GM21825 (cell line): Measurements from ENCODE around the gene ANKRD62.
"Not testable (repeated sequence)": the region's sequence is repeated elsewhere in the genome, so short reads cannot be mapped to it uniquely, and the experiment has no call there.

Experiments
- ATAC-seq: cut with Tn5 transposase; IDR thresholded peaks from one replicate; pipeline ENCODE4 v1.9.1; 2021; ENCODE audit warnings: mild to moderate bottlenecking, moderate library complexity; ENCODE audit not compliant: unreplicated experiment

ANKRD62 gene

DNA sequence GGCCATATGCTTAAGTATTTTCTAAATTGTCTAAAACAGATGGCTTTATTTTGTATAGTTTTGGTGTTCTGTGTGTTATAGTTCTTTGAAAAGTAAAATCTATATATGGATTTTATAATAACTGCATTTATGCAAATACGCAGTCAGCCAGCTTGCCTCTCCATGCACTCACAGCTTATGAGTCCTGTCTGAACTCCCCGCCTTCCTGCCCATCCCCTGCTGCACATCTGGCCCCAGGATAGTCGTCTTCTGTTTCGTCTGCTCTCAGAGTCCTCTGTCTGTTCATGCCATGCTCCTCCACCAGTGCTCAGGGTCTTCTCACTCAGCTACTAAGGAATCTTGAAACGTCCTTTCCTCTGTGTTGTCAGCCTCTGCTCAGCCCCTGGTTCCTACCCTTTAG lies 28.2 kb upstream of the ANKRD62 start:
- ATAC-seq: no peak

DNA sequence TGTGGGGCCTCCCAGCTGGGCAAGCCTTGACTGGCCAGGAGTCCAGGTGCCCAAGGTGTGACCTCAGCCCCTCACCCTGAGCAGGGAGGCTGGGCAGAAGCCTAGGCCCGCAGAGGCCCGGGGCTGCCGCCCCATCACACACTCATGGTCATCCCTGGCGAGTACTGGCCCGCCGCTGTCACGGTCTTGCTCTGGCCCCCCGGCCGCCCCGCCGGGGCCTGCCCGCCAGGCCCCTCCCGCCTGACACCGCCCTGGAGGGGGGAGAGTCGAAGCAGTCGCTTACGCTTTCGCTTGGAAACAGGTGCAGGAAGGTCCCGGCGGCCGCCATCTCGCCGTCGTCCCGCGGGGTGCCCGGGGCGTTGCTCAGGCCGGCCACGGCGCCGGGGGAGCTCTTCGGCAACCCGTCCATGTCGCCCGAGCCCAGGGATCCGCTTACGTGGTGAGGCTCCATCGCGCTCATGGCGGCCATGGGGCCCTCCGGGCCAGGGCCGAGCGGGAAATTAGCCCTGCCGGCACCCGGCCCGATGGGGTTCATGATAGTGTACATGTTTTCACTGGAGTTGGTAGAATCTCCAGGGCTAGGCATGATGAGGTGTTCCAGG lies 26.6 kb upstream of the ANKRD62 start:
- no peak for ATAC-seq

DNA sequence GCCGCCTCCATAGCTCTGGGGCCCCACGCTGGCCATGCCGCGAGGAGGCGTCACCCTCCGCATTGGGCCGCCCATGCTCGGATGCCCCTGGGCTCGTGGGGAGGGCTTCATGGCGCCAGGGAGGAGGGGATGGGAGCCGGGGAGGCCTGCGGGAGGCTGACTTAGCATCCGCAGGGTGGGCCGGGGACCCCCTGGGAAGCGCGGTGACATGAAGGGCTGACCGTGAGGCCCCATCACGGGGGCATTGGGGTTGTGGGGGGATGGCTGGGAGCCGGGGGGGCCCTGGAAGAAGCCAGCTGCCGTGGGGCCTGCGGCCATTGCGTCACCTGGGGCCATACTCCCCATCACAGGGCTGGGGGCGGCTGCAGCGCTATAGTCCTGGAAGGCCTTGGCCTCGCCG lies 26.0 kb upstream of the ANKRD62 start:
- no peak for ATAC-seq

DNA sequence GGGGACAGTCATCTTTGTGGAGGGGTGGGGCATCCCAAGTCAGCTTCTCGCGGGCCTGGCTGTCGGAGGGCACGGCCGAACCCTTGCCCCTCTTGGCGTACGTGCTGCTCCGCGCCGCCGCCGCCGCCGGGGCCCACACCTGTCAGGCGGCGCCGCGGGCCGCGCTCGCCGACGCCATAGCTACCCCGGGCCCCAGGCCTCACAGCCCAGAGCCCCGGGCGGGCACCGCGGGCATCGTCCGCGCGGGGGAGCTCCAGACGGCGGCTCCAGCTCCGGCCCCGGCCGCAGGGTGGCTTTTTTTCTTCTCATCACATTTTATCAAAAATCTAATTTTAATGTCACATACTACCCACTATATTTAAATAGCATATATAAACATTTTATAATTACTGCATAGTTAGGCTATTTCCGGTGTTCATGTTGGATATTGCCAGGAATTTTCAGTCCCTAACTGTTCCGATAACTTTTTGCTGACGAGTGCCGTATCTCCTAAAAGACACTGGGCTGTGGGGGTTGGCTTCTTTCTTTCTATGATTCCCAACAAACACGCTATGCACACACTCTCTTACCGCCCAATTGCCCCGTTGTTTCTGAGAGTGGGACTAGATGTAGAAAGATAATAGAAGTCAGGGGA lies 25.2 kb upstream of the ANKRD62 start:
- not testable (repeated sequence) for ATAC-seq

DNA sequence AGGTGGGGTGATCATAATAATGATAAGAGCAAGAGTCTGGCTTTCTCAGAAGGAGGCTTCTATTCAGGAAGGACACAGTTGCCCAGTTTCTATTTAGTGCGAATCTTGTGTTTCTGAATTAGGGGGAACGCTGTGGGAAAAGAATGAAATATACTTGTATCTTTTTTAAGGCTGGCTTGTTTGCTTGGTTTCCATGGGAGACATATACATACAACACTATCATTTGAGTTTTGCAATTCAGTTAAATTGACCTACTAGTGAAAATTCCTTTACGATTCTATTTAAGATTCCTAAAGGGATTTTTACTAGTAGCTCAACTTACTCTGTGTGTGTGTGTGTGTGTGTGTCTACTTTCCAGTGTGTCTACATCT lies 24.7 kb upstream of the ANKRD62 start:
- ATAC-seq: no peak

DNA sequence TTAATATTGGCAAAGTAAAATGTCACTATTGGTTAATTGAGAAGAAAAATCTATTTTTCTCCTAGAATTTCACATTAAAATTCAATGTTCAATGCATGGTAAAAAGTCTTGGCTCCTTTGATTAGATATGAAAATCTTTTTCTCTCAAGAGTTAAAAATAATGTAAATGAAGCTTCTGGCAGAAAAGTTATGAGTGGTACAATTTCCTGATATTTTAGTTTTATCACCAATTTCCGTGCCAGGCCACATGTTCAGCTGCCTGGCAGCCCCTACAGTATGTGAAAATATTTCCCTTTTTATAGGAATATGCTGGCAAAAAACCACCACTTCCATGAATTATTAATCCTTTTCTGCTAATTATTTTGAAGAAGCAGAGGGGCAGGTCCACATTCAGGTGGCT lies 22.6 kb upstream of the ANKRD62 start:
- ATAC-seq: not testable (repeated sequence)

DNA sequence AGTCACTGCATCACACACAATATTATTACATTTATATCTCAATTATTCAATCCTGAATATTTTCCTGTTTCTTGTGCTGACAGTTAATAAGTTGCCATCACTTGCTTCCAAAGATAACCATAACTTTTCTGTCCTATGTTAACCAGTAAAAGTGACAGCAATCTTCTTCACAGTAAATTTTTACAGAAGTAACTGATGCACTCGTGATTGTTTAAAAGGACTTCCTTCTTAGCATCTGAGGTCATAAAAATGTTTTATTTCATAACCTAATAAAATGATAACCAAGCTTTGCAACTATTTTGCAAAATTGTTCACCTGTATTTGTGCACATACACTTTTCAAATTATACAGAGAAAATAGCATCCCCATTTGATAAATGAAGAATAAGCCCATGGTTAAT lies 20.6 kb upstream of the ANKRD62 start:
- no peak for ATAC-seq

DNA sequence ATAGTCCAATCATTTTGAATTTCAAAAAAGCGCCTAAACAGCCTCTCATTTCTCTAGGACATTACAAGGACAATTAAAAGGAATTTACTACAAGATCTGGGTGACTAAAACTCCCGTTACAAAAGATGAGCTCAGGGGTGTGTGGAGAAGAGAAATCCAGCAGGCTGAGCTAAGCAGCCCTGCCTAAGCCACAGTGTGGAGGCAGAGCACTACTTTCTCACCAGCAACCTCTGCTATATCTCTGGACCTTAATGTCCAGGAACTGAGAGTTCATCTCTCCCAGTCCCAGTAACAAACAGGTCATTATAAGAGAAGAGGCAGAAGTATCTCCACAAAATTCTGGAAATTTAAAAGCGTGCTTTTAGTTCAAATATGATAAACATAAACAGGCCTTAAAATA lies 18.9 kb upstream of the ANKRD62 start:
- ATAC-seq: no peak

DNA sequence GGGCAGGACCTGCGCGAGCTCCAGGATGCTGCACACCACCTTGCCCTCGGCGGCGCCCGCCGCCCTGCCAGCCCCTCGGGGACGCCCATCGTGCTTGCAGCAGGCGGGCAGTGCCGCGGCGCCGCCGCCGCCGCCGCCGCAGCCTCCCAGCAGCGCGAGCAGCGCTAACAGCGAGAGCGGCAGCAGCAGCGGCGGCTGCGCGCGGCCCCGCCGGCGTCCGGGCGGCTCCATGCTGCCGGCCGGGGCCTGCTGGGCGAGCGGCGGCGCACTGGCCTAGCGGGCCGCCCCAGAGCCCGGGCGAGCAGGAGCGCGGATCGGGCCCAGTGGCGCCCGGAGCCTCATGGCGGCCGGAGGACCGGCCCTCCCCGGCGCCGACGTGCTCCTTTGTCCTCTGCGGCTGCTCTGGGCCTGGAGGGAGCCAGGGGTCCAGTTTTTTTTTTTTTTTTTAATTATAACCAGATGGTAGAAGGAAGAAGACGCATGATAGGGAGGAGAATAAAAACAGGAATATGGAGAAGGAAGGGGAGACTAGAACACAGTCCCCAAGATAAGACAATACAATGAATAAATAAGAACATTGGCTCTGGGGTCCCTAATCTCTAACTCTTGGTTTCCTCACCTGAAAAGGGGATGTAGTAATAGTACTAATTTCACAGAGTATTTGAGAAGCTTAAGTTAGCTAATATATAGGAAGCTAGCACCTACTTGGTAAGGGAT lies 17.1 kb upstream of the ANKRD62 start:
- no peak for ATAC-seq

DNA sequence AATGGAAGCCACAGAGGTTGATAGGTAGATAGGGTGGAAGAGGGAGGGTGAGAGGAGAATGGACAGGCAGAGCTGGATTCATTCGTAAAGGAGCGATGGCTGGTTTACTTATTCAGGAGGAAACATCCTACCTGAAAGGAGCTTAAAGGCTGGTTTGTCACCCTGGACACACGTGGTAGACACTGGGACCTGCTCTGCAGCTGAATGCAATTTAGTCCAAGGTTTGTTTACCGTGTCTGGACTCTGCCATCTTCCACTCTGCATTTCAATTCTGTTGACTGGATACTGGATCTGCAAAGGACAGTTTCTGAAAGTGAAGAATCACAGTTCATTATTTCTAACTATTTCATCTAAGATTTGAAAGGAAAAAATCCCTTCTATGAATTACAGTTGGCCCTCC lies 15.6 kb upstream of the ANKRD62 start:
- ATAC-seq: not testable (repeated sequence)

DNA sequence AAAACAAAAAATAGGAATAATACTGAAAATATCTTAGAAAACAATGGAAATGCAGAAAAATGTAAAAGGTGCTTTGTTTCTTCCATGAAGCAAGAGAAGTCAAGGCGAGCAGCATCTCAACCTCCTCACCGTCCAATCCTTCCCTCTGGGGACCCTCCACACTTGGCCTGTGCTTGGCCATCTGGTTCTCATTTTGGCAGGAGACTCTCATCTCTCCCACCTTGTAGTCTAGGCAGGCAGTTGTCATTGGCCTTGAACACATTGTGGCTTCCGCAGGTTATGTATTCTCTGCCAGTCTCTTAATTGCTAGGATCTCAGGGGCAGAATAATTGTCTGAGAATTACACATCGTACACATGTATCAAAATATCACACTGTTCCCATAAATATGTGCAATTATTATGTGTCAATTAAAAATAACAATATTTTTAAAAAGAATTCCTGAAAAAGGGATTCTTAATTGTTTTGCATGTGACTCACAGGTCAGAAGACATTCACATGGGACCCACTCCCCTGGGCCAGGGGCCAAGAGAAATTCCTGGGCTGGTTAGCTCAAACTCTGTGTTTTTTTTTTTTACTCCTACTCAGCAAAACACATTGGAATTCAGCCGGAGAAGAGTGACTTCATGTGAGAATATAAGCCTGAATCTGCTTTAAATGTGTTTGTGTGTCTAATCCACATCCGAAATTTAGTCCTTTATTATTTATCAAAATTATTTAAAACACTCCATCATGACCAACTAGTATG lies 14.0 kb upstream of the ANKRD62 start:
- ATAC-seq: no peak

DNA sequence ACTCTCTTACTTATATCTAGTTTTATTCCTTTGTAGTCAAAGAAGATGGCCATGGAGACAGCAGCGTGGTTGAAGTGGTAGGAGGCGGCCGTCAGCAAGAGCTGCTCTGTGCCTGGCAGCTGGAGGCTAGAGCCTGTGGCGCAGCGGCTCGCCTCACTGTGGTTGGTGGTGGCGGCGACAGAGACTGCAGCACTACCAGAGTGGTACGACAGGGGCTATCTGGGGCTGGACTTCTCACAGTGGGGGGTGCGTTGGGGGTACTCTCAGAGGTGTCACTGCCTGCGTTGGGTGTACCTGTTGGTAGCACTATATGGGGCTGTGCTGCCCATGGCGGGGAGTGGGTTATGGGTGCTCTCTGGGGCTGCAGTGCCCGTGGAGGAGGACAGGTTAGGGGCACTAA lies 8.5 kb upstream of the ANKRD62 start:
- ATAC-seq: no peak

DNA sequence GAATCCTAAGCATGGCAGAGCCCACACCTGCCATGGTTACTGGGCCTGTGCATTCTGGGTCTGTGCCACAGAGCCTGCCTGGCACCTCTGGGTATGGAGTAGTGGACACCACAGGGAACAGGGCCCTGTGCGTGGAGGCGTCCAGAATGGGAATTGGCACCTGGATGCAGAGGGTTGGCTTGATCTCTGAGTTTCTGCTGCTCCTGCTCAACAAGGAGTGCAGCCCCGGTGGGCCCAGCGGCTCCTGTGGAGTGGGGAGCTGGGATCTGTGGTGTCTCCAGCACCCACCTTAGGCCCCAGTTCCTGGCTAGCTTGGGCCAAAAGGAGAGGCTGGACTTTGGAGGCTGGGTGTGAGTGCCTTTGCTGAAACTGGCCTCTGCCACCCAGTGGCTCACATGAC lies 7.9 kb upstream of the ANKRD62 start:
- ATAC-seq: no peak

DNA sequence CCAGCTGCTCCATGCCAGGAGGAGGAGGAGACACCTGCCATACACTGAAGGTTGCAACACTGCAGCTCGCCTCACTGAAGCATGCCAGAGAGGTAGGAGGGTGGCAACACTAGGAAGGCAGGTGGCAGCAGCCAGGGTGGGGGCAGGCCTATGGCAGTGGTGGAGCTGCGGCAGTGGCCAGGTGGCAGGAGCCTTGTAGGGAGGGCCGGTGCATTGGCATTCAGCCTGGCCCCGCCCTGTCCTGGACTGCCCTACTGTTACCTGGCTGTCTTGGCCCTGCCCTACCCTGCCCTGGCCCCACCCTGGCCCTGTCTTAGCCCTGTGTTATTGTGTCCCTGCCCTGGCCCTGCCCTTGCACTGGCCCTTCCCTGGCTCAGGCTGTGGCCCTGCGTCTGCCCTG lies 7.4 kb upstream of the ANKRD62 start:
- ATAC-seq: no peak

DNA sequence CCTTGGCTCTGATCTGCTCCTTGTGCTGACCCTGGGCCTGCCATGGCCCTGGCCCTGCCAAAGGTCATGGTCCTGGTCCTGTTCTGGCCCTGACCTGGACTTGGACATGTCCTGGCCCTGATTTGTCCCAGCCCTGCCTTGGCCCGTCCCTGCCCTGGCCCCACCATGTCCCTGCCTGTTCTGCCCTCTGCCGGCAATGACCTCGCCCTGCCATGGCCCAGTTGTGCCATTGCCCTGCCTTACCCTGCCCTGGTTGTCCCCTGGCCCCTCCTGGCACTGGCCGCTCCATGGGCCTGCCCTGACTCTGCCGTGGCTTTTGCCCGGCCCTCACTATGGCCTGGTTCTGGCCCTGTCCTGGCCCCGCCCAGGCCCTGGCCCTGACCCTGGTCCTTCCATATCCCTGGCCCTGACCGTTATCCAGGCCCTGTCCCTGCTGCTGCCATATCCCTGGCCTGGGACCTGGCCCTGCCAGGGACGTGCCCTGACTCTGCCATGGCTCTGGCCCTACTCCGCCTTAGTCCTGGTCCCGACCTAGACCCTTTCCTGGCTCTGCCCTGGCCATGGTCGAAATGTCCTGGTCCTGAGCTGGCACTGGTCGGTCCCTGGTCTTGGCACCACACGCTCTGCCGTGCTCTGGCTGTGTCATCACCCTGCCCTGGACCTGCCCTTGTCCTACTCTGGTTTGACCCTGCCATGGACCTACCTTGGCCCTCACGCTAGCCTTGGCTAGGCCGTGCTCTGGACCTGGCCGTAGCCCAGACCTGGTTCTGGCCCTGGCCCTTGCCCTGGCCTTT lies 6.8 kb upstream of the ANKRD62 start:
- no peak for ATAC-seq

DNA sequence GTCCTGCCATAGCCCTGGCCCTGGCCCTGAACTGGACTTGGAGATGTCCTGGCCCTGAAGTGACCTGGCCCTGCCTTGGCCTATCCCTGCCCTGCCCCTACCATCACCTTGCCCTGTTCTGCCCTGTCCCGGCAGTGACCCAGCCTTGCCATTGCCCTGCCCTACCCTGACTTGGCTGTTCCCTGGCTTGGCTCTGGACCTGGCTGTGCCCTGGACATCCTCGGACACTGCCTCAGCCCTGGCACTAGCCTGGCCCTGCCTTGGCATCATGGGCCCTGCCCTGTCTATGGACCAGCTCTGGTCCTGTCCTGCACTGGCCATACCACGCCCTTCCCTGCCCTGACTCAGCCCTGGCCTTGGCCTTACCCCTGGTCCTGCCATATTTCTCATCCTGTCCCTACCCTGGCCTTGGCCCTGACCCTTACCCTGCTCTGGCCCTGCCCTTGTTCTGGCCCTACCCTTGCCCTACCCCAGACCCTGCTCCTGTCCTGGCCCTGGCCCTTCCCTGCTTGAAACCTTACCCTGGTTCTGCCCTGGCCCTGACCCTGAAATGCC lies 6.1 kb upstream of the ANKRD62 start:
- ATAC-seq: no peak

DNA sequence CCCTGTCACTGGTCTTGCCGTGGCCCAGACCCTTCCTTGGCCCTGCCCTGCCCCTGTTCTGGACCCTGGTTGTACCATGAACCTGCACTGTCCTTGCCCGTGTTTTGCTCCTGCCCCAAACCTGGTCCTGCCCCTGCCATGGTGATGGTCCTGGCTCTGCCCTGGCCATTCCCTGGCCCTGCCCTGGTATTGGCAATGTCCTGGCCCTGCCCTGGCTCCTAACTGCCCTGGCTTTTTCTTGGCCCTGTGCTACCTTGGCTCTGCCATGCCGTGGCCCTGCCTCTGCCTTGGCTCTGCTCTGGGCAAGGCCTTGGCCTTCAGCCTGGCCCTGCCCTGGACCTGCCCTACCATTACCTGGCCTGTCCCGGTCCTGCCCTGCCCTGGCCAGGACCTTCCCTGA lies 5.5 kb upstream of the ANKRD62 start:
- no peak for ATAC-seq

DNA sequence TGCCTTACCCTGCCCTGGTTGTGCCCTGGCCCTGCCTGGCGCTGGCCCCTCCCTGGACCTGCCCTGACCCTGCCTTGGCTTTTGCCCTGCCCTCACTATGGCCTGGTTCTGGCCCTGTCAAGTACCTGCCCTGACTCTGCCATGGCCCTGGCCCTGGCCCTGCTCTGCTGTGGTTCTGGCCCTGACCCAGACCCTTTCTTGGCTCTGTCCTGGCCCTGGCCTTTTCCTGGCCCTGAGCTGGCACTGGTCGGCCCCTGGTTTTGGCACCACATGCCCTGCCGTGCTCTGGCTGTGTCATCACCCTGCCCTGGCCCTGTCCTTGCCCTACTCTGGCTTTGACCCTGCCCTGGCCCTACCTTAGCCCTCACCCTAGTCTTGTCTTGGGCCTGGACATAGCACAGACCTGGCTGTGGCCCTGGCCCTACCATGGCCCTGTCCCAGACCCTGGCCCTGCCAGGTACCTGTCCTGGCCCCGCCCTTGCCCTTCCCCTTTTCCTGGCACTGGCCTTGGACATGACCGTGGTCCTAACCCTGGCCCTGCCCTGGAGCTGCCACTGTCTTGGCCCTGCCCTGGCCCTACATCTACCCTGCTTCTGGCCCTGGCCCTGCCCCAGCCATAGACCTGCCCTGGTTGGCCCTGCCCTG lies 4.8 kb upstream of the ANKRD62 start:
- ATAC-seq: no peak

DNA sequence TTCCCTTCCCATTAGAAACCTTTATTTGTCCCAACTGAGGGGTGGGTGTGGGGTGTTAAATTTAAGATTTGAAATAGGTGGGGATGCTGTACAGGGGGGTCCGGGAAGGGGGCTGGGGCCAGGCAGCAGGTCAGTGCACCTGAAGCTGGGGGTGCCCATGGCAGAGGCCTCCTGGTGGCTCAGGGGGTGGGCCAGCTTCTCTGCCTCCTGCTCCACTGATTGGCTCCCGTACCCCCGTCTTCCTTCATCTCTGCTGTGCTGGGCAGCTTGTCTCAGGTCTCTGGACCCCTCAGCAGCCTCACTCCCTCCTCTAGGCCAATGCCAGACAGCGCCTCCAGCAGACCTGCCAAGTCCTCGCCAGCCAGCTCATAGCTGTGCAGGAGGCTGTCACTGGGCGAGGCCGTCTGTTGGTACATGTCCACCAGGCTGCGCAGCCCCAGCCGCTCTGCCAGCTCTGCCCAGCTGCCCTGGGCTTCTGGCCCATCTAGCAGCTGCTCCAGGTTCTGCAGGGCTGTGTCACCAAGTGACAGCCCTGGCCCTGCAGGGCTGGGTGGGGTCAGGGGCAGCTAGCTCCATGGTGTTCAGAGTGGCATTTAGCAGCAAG lies 2.0 kb upstream of the ANKRD62 start:
- no peak for ATAC-seq
